ENCODE results near the gene AKAP11.

DNA sequence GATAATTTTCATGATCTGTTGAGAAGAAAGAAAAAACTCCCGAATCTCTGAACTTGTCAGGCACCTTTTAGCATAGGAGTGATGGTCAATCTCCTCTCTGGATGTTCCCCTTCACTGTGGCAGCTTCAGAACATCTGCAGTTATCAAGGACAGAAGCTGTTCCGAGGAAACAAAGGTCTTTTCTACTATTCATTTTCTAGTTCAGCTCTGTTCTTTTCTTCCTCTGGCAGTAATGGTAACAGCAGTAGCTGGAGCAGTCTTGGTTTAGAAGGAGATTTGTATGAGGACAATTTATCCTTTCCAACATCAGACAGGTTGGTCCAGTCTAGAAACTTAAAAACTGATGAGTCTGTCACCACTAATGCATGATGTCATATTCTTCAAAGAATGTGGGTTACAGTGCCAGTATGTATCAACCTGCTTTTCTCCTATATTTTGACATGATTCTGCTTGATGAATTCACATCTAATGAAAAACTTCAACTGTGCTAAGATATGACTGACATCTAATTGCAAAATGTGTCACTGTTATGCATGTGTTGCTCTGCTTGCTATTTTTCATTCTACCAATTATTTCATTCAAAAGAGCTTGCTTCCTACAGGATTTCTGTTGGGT lies 41.0 kb downstream of the AKAP11 start:
- TF ChIP-seq ZNF274 (IDR thresholded peaks at IDR 0.05; ENCODE audit: low read depth, low read length) (no peak), SUZ12 (IDR thresholded peaks at IDR 0.05; ENCODE audit: extremely low read depth, insufficient read depth, insufficient read length) (no peak)
